H1 (cell line): ENCODE measurements around the gene LY6G6D. TPM values are rescaled to one million over a fixed set of nuclear protein-coding genes. Genes with fewer than 3 reads are reported as not detected.

Source experiments
- ASH2L ChIP-seq: fragments of 200-600, 300-600 bp; sonication (generic); IDR thresholded peaks from one replicate; pipeline ENCODE4 v1.7.1; 2017; ENCODE audit warnings: low read length
- BCL11A ChIP-seq, 2 experiments: IDR thresholded peaks; one replicate each; pipeline ENCODE4 v1.6.1; 2011; ENCODE audit warnings: low read depth in 2 of 2, low read length in 2 of 2, mild to moderate bottlenecking in 2 of 2
- CEBPB ChIP-seq: IDR thresholded peaks from 2 replicates; pipeline ENCODE4 v1.6.1; 2012; ENCODE audit warnings: low read depth, low read length
- CHD1 ChIP-seq: IDR thresholded peaks from 2 replicates; pipeline ENCODE4 v1.6.1; 2012; ENCODE audit warnings: low read depth, low read length, improper control_type of control experiment
- CREB1 ChIP-seq: IDR thresholded peaks from 2 replicates; pipeline ENCODE4 v1.6.1; 2012; ENCODE audit warnings: inconsistent platforms
- CTBP2 ChIP-seq: IDR thresholded peaks from 2 replicates; pipeline ENCODE4 v1.7.0; 2011; ENCODE audit warnings: borderline replicate concordance, mild to moderate bottlenecking, moderate library complexity, mixed read lengths, low read length; ENCODE audit not compliant: insufficient read depth, insufficient read length
- EP300 ChIP-seq, 2 experiments: IDR thresholded peaks; 1 replicate in 1 of 2; 2 replicates in 1 of 2; pipeline ENCODE4 v1.6.1; 2011 to 2012; ENCODE audit warnings: low read depth in 2 of 2, low read length in 2 of 2, mild to moderate bottlenecking in 2 of 2, borderline replicate concordance in 1 of 2, inconsistent platforms in 1 of 2, moderate library complexity in 1 of 2
- HDAC6 ChIP-seq: IDR thresholded peaks from one replicate; pipeline ENCODE4 v1.7.1; 2012; ENCODE audit warnings: low read depth, mild to moderate bottlenecking, inconsistent platforms, low read length, moderate library complexity
- KDM4A ChIP-seq: IDR thresholded peaks from one replicate; pipeline ENCODE4 v1.7.1; 2012; ENCODE audit warnings: low read depth, mild to moderate bottlenecking, moderate library complexity, low read length, inconsistent platforms; ENCODE audit not compliant: severe bottlenecking
- PHF8 ChIP-seq: fragments of 200-600 bp; sonication (generic); conservative IDR thresholded peaks from 2 replicates; pipeline ENCODE4 v1.7.1; 2012; ENCODE audit warnings: low read depth, mild to moderate bottlenecking, inconsistent platforms, low read length, moderate library complexity
- RXRA ChIP-seq: IDR thresholded peaks from 2 replicates; pipeline ENCODE4 v1.6.1; 2011; ENCODE audit warnings: low read depth, mild to moderate bottlenecking, low read length, moderate library complexity; ENCODE audit not compliant: insufficient read depth
- SAP30 ChIP-seq: fragments of 300-600 bp; sonication (generic); IDR thresholded peaks from 2 replicates; pipeline ENCODE4 v1.7.1; 2012; ENCODE audit warnings: low read length, moderate library complexity, mild to moderate bottlenecking, inconsistent platforms; ENCODE audit not compliant: insufficient read depth, insufficient replicate concordance
- SIX5 ChIP-seq: IDR thresholded peaks from 2 replicates; pipeline ENCODE4 v1.6.1; 2011; ENCODE audit warnings: mild to moderate bottlenecking, low read depth, low read length
- SP1 ChIP-seq: IDR thresholded peaks from 2 replicates; pipeline ENCODE4 v1.6.1; 2011; ENCODE audit warnings: low read depth, low read length
- SP2 ChIP-seq: IDR thresholded peaks from 2 replicates; pipeline ENCODE4 v1.6.1; 2012; ENCODE audit warnings: mild to moderate bottlenecking, low read length, inconsistent platforms
- TAF1 ChIP-seq: IDR thresholded peaks from 2 replicates; pipeline ENCODE4 v1.6.1; 2011; ENCODE audit warnings: mild to moderate bottlenecking, low read depth, low read length
- YY1 ChIP-seq: IDR thresholded peaks from 2 replicates; pipeline ENCODE4 v1.6.1; 2011; ENCODE audit warnings: low read depth, mild to moderate bottlenecking, low read length
- polyA plus RNA-seq, 7 experiments: library from polyadenylated mRNA; depleted of rRNA in 3 of 7; stranded (reverse) in 5 of 7; unstranded in 2 of 7; fragments of >200 nt in 5 of 7; fragments of 200-250 nt in 2 of 7; gene quantifications; 1 replicate in 5 of 7; 2 replicates in 1 of 7; 4 replicates in 1 of 7; pipeline versions ENCODE4 v1.2.1 to v1.2.3, GENCODE V29; 2011 to 2013; ENCODE audit warnings: missing spikeins in 2 of 7, mixed read lengths in 2 of 7
- total RNA-seq: library from RNA; stranded (reverse); fragmentation: NEBNext Ultra II Directional; extraction: Animal tissue kit (Norgen Biotek cat#: 25700); gene quantifications from 2 replicates; pipeline ENCODE4 v1.2.1, GENCODE V29; 2021
- TF ChIP-seq, protein P1 (sequence below): IDR thresholded peaks from 2 replicates; pipeline ENCODE4 v1.6.1; 2012; ENCODE audit warnings: low read length, inconsistent platforms

Gene LY6G6D
- total and polyA plus RNA-seq, 2 of the 8 experiments (the other 6 are each of a cell fraction or from before 2014, with no cell fraction given) = 1.8 TPM; not detected in 1

DNA sequence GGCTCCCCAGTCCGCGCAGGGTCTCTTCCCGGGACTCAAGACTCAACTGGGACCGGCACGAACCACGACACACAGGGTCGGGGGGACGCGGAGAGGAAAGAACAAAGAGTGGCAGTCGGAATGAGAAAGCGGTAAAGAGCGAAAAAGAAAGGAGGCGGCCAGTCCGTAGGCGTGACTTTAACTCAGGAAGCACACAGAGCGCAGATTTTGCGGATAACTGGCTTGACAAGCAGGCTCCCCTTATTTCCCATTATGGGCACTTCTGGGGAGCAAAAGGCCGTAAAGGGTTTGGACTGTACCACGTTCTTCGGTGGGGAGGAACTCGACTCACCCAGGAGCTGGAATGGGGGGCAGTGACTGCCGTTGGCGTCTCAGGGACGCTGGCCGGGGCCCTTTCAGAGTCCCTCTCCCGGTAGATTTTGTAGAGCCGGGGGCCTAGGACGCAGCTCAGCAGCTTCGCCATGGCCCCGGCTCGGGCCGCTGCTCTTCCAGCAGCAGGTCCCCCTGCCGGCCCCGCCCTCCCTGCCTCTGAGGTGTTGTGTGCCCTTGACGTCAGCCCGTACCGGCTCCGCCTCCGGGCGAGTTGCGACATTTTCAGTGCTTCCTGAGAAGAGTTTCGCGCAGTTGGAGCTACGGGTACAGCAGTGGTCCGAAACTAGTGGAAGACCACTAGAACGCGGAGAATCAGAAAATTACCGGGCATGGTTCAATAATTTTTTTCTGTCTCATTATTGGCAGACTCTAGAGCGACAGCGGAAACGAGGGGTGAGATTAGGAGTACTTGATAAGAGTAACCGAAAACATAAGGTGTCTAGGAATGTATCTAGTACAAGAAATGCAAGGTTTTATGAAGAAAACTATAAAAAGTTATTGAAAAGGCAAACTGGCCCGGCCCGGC lies 12.1 kb upstream of the LY6G6D start, which contains the start of gene ABHD16A (continued):
- TF ChIP-seq CREB1 (peak; percentile 93), BCL11A (IDR thresholded peaks at IDR 0.05; ENCODE audit: low read depth in 2 of 2, low read length in 2 of 2) (no peak), SAP30 (peak; percentile 92), ASH2L (peak; percentile 58), CHD1 (peak; percentile 92), RXRA (no peak), HDAC6 (no peak), YY1 (peak; percentile 53; the same call in 1 of the 2 replicates), SP1 (no peak; the same call in 1 of the 2 replicates), SIX5 (peak; percentile 27; the same call in 1 of the 2 replicates), CTBP2 (no peak), PHF8 (peak; percentile 96), SP2 (no peak), CEBPB (peak; percentile 100), TAF1 (peak; percentile 69), KDM4A (peak; percentile 66), EP300 (IDR thresholded peaks at IDR 0.05; ENCODE audit: borderline replicate concordance in 1 of 2, low read depth in 2 of 2, low read length in 2 of 2) (peak; percentile 23 to 88)
- TF ChIP-seq, protein P1, sequence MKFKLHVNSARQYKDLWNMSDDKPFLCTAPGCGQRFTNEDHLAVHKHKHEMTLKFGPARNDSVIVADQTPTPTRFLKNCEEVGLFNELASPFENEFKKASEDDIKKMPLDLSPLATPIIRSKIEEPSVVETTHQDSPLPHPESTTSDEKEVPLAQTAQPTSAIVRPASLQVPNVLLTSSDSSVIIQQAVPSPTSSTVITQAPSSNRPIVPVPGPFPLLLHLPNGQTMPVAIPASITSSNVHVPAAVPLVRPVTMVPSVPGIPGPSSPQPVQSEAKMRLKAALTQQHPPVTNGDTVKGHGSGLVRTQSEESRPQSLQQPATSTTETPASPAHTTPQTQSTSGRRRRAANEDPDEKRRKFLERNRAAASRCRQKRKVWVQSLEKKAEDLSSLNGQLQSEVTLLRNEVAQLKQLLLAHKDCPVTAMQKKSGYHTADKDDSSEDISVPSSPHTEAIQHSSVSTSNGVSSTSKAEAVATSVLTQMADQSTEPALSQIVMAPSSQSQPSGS = peak; percentile 83
